A673 (cell line): ENCODE measurements around the gene CCBE1.

Experiments
- EZH2 ChIP-seq: fragments of 200-600 bp; sonication (generic); IDR thresholded peaks from 2 replicates; pipeline ENCODE4 v1.6.1; 2017; ENCODE audit warnings: borderline replicate concordance, low read depth, mild to moderate bottlenecking, mixed read lengths, antibody characterized with exemption, low read length; ENCODE audit not compliant: poor library complexity, severe bottlenecking
- TF ChIP-seq, protein P1 (sequence below): fragments of 300-800, 200-600 bp; sonication (generic); conservative IDR thresholded peaks from 2 replicates; pipeline ENCODE4 v1.5.1; 2017; ENCODE audit warnings: low read depth, mild to moderate bottlenecking, antibody characterized with exemption, low read length, moderate library complexity, mixed read lengths

DNA sequence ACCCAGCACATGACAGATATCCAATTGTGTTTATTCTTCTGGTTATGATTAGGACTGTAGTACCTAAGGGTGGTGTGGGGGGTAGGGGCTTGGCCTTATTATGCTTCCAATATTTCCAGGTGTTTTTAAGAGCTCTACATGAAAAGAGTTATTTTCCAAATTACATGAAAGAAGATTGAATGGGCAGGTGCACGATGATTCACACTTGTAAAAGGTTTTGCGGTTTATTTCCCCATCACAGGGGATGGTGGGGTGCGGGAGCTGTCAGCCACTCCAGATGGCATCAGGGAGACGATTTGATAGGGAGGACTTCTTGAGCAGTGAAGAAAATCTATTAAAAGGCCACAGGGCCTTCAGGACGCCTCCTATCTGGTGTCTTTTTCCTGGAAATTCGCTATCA is 15.1 kb upstream of the CCBE1 start:
- TF ChIP-seq, protein P1, sequence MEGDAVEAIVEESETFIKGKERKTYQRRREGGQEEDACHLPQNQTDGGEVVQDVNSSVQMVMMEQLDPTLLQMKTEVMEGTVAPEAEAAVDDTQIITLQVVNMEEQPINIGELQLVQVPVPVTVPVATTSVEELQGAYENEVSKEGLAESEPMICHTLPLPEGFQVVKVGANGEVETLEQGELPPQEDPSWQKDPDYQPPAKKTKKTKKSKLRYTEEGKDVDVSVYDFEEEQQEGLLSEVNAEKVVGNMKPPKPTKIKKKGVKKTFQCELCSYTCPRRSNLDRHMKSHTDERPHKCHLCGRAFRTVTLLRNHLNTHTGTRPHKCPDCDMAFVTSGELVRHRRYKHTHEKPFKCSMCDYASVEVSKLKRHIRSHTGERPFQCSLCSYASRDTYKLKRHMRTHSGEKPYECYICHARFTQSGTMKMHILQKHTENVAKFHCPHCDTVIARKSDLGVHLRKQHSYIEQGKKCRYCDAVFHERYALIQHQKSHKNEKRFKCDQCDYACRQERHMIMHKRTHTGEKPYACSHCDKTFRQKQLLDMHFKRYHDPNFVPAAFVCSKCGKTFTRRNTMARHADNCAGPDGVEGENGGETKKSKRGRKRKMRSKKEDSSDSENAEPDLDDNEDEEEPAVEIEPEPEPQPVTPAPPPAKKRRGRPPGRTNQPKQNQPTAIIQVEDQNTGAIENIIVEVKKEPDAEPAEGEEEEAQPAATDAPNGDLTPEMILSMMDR, result no peak
- TF ChIP-seq EZH2, result no peak
